Hypothalamus (tissue), 51 donors: ENCODE results near the gene DNAJC9.

Experiments used
- DNase-seq, 51 donors: peaks; one replicate each; lab custom pipeline; 2025; lab: John Stamatoyannopoulos, UW

DNAJC9 gene

DNA sequence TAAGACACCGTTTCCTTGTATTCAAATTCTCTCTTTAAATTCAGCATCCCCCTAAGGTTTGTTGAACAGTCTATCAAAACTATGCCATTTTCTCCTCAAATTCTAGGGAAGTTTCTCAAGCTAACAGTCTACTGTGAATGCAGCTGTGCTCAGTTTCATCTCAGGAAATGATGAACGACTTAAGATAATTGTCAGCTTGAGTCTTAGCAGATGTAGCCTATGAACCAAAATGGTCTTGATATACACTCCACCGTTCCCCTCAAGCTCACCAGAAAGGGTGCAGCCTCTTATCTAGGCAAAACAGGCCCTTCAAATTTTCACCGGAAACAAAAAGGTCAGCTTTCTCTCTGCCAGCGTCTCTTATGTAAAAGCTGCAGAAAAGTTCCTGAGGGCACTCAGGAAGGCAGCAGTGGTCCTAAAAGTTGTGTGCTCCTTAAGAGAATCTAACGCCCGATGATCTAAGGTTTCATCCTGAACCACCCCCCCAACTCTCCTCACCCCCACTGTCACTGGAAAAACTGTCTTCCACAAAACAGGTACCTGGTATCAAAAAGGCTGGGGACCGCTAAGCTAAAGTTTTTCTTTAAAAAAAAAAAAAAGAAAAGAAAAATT, 2.1 kb downstream of the DNAJC9 start:
- no peak for DNase-seq

DNA sequence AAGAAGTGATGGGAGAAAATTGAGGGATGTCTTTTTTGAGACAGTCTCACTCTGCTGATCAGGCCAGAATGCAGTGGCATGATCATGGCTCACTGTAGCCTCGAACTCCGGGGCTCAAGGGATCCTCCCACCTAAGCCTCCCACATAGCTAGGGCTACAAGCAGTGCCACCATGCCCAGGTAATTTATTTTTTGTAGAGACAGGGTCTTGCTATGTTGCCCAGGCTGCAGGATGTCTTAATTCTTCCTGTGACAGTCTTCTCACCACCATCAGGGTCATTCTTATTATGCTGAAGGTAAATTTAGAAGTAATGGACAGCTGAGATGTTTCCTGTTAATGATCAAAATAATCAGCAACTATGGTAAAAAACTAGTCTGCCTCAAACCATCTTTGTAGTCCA, 7.1 kb downstream of the DNAJC9 start:
- no peak for DNase-seq

DNA sequence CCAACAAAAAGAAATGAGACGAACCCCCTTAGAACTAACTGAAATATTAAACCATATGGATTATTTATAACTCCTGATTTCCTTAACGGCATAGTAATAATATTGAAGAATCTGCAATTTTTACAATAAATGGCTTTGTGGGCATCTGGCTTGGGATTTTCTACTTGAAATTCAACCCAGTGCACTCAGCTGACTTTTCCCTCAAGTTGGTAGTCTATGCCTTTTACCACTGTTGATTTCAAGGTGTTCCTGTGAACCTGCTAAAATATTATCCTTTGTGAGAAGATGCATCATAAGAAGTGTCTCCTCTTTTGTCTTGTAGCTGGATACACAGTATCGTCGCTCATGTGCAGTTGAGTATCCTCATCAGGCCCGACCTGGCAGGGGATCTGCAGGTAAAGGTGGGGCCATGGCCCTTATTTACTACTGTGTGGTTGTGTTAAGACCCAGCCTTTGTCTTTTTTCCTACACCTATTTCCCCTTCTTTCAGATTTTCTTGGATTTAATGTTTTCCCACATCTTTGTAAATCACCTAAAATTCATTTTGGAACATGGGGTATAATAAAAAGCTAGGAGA, 8.0 kb downstream of the DNAJC9 start:
- DNase-seq, result no peak

- DNase-seq, result no peak
Measured at GRCh38 chr10:73234695-73235094, 12.4 kb downstream of the DNAJC9 start.

DNA sequence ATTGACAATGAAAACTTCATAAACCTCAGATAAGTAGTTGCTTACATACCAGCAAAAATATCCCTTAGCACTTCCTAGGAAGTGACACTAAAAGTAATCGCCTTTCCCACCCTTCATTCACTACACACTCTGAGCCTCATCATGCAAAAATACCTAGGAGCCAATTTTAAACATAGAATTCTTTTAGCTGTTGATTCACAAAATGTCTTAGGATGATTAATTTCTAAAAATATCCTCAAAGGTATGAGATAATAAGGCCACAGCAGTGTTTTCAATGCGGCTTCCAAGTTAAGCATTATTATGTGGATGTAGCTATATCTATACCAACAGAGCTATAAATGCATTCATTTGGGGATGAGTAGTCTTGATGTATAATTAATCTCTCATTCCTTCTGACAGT, 13.2 kb downstream of the DNAJC9 start:
- no peak for DNase-seq

DNA sequence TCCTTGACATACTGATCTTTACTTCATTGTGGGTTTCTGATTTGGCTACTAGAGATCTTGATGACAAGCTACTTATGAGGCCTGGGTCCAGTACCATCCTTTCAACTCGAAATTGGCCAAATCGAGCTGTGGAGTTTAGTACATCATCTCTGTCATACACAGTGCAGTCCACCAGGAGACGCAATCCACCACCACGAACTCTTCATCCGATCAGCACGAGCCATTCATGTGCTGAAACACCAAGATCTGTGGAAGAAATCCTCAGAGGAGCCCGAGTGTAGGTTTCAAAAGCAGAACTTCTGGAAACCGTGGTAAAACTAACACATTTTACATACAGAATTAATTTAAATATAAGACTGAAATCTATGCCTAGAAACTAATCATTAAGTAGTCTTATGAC, 14.2 kb downstream of the DNAJC9 start:
- DNase-seq, result no peak

DNA sequence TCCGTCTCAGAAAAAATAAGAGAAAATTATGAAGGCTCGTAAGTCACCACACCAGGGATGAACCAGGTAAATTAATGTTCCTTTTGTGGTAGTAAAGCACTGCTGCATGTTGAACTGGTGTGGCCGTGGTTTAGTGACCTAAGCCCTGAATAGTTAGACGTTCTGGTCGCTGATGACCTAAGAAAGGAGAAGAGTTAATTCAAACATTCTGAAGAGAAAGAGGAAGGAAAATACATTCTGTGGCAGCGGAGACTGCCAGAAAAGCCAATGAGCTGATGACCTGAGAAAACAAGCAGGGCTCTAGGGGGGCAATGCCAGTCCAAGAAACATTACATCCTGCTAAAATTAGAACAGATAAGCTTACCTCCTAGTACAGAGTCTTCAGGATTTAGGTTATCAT, 17.5 kb downstream of the DNAJC9 start:
- no peak for DNase-seq

DNA sequence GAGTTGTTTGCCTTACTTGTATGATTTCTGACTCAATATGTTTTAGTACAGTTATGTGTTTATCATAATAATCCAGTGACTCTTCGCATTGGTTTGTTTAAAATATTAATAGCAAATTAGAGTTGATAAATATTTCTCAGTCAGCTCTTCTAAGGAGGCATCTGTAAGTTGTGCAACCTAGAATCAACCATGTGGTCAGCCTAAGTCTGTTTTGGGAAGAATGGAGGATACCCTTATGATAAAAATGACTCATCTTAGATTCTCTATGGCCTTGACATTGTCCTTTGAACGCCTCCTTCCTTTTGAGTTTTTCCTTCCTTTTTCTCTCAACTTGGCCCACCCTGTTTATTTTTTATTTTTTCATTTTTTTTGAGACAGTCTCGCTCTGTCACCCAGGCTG, 18.8 kb downstream of the DNAJC9 start:
- DNase-seq, result no peak

- no peak for DNase-seq
Measured at GRCh38 chr10:73226663-73227062, 20.4 kb downstream of the DNAJC9 start.

- no peak for DNase-seq
Measured at GRCh38 chr10:73225518-73225917, 21.5 kb downstream of the DNAJC9 start.

DNA sequence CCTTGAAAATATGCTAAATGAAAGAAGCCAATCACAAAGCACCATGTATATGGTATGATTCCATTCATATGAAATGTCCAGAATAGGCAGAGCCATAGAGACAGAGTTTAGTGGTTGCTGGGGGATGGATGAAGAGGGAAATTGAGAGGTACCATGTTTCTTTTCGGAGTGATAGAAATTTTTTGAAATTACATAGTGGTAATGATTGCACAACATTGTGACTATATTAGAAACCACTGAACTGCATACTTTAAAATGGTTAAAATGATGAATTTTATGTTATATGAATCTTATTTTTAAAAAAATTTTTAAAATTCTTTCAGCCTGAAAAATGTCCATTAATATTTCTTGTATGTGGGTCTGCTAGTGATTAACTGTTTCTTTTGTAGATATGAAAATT, 26.1 kb downstream of the DNAJC9 start:
- DNase-seq, result no peak

- no peak for DNase-seq
Measured at GRCh38 chr10:73219384-73219783, 27.7 kb downstream of the DNAJC9 start.

GRCh38 chr10:73218431-73219191, 28.4 kb downstream of the DNAJC9 start:
- no peak for DNase-seq

DNA sequence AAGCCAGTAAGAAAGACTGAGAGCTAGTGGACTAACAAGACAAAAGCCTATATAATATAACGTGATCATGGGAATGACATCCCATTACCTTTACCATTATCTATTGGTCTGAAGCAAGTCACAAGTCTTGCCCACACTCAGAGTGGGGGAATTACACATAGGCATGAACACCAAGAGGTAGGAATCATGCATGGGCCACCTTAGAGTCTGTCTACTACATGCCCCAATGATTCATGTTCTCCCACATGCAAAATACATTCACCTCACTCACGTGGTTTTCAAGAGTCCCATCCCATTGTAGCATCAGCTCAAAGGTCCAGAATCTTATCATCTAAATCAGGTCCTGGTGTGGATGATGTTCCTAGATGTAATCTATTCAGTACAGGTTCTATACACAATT, 29.4 kb downstream of the DNAJC9 start:
- no peak for DNase-seq

DNA sequence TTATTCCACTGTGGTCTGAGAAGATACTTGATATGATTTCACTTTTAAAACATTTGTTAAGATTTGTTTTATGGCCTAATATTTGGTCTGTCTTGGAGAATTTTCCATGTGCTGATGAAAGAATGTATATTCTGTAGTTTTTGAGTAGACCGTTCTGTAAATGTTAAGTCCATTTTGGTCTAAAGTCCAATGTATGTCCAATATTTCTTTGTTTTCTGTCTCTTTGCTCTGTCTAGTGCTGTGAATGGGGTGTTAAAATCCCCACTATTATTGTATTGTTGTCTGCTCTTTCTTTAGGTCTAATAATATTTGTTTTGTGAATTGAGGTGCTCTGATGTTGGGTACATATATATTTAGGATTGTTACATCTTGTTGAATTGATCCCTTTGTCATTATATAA, 31.3 kb downstream of the DNAJC9 start:
- no peak for DNase-seq

GRCh38 chr10:73211106-73211811, 35.8 kb downstream of the DNAJC9 start:
- no peak for DNase-seq

DNA sequence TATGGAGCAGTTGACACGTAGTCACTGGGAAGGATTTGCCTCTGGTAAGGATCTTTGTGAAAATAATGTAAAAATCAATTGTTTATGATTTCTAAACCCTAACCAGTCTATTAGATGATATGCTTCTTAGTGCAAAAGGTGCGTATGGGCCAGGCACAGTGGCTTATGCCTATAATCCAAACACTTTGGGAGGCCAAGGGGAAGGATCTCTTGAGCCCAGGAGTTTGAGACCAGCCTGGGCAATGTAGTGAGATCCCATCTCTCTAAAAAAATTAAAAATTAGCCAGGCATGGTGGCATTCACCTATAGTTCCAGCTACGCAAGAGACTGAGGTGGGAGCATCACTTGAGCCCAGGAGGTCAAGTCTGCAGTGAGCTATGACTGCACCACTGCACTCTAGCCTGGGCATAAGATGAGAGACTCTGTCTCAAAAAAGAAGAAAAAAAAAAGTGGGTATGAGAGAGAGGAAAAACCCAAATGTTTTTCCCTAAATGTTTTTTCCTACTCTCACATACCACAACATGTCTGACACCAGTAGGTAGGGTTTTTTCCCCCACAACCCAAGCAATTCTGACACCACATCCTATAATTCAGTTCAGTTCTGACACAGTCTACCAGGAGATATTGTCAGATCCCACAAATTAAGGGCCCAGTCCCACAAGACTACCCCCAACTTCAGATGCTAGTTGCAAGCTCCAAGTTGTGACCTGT, 36.5 kb downstream of the DNAJC9 start:
- DNase-seq, result no peak

- no peak for DNase-seq
Measured at GRCh38 chr10:73209705-73210104, 37.4 kb downstream of the DNAJC9 start.

DNA sequence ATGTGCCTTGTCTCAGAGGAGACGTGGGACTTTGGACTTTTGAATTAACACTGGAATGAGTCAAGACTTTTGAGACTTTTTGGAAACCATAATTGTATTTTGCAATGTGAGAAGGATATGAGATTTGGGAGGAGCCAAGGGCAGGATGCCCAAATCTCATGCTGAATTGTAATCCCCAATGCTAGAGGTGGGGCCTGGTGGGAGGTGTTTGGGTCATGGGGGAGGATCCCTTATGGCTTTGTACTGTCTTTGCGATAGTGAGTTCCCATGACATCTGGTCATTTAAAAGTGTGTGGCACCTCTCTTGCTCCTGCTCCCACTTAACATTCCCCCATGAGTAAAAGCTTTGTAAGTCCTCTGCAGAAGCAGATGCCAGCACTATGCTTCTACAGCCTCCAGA, 39.2 kb downstream of the DNAJC9 start:
- DNase-seq, result peak in 1 of 51 donors; percentile 11

DNA sequence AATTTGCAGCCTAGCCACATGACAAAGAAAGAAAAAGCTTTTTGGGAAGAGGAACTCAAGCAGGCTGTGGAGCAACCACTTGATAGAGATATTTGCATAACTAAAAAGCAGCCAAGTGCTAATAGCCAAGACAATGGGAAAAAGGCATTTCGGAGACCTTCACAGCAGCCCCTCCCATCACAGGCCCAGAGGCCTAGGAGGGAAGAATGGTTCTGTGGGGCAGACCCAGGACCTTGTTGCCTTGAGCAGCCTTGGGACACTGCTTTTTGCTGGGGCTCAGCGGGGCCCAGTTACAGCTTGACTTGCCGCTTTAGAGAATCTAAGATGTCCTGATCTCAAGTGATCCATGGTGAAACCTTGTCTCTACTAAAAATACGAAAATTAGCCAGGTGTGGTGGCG, 40.7 kb downstream of the DNAJC9 start:
- no peak for DNase-seq

DNA sequence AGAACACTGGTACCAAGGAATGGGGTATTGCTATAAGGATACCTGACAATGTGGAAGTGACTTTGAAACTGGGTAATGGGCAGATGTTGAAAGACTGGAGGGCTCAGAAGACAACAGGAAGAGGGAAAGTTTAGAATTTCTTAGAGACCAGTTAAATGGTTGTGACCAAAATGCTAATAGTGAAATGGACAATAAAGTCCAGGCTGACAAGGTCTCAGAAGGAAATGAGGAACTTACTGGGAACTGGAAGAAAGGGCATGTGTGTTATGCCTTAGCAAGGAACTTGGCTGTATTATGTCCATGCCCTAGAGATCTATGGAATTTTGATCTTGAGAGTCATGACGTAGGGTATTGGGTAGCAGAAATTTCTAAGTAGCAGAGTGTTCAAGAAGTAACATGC, 41.2 kb downstream of the DNAJC9 start:
- no peak for DNase-seq
